ENCODE data around the gene BCR. TPM values are rescaled to one million over a fixed set of nuclear protein-coding genes. Genes with fewer than 3 reads are reported as not detected.

BCR gene
- total RNA-seq, 1 experiment from 2014 or later, result 77.0 TPM

- H3K4ac ChIP-seq (ENCODE audit: low read depth, low read length), result no peak overlapping the region
- H4K91ac ChIP-seq (ENCODE audit: insufficient read length, low read depth, low read length), result no peak overlapping the region
- no peak overlapping the region for H3K27ac ChIP-seq (ENCODE audit: insufficient read length, low read depth, low read length)
- no peak overlapping the region for H2AK5ac ChIP-seq (ENCODE audit: insufficient read length, low read length)
- no peak overlapping the region for H3K4me2 ChIP-seq (ENCODE audit: insufficient read depth, insufficient read length, low read length)
- Mint-ChIP-seq H3K27me3 (ENCODE audit: low read depth) (no peaks in the 10 kb centered on the region), H3K4me3 (no peak overlapping the region), H3K36me3 (ENCODE audit: insufficient read depth in 1 of 3, low read depth in 3 of 3) (peaks cover 20 to 62% (median 56%) of the 10 kb centered on the region in 3 experiments; a peak in 6 of 7 replicates), H3K27ac (no peak overlapping the region), H3K4me1 (no peaks in the 10 kb centered on the region), H3K9me3 (no peaks in the 10 kb centered on the region)
- no peak overlapping the region for H2AFZ ChIP-seq (ENCODE audit: low read length)
- no peaks in the 10 kb centered on the region for H3K23me2 ChIP-seq (ENCODE audit: insufficient read length, low read depth, low read length, poor library complexity, severe bottlenecking)
- no peak overlapping the region for H4K8ac ChIP-seq (replicated peaks; ENCODE audit: insufficient read length, low read depth, low read length)
- no peak overlapping the region for H2BK120ac ChIP-seq (ENCODE audit: low read depth, low read length, poor library complexity, severe bottlenecking)
- H4K5ac ChIP-seq (ENCODE audit: insufficient read length, low read depth, low read length), result no peak overlapping the region
- H4K20me1 ChIP-seq (ENCODE audit: control insufficient read depth, insufficient read depth, insufficient read length), result no peaks in the 10 kb centered on the region
- no peak overlapping the region for H3K18ac ChIP-seq (ENCODE audit: insufficient read length, low read depth, low read length)
- DNase-seq, result no peak
- no CpG with 5 or more reads among the region's 21 CpGs for WGBS (ENCODE audit: extremely low coverage, insufficient read length, low lambda C conversion rate)
- no peaks in the 10 kb centered on the region for H3K9me3 ChIP-seq (ENCODE audit: control insufficient read depth, low read depth, low read length)
- H2BK12ac ChIP-seq (ENCODE audit: insufficient read length, low read depth, low read length), result no peak overlapping the region
- H2BK5ac ChIP-seq (ENCODE audit: insufficient read length, low read length), result no peak overlapping the region
- H2BK15ac ChIP-seq (ENCODE audit: low read depth, low read length), result no peak overlapping the region
- H3K27me3 ChIP-seq (ENCODE audit: insufficient read depth, low read length), result no peaks in the 10 kb centered on the region
- no peak for TF ChIP-seq CTCF (conservative IDR thresholded peaks at IDR 0.05)
- H3K14ac ChIP-seq (ENCODE audit: insufficient read depth, low read length), result no peak overlapping the region
- no peaks in the 10 kb centered on the region for H3K4me1 ChIP-seq (ENCODE audit: insufficient read depth, low read length)
- H3K56ac ChIP-seq (ENCODE audit: insufficient read length, low read depth, low read length), result no peak overlapping the region
- no peak overlapping the region for H3K9ac ChIP-seq (ENCODE audit: extremely low read depth, insufficient read length, low read length)
- no peak overlapping the region for H2BK20ac ChIP-seq (ENCODE audit: low read depth, low read length, poor library complexity, severe bottlenecking)
- H3T11ph ChIP-seq (ENCODE audit: low read length), result no peak overlapping the region
- no peaks in the 10 kb centered on the region for H3K79me1 ChIP-seq (ENCODE audit: insufficient read depth, low read depth, low read length, poor library complexity, severe bottlenecking)
- no peak overlapping the region for H3K23ac ChIP-seq (ENCODE audit: insufficient read length, low read depth, low read length)
- no peaks in the 10 kb centered on the region for H3K79me2 ChIP-seq (ENCODE audit: insufficient read depth, low read length)
These were observed 122.1 kb downstream of the BCR start for GRCh38 chr22:23302171-23303002.
